Measurements from ENCODE around the gene RPS6KL1.

RPS6KL1 gene

DNA sequence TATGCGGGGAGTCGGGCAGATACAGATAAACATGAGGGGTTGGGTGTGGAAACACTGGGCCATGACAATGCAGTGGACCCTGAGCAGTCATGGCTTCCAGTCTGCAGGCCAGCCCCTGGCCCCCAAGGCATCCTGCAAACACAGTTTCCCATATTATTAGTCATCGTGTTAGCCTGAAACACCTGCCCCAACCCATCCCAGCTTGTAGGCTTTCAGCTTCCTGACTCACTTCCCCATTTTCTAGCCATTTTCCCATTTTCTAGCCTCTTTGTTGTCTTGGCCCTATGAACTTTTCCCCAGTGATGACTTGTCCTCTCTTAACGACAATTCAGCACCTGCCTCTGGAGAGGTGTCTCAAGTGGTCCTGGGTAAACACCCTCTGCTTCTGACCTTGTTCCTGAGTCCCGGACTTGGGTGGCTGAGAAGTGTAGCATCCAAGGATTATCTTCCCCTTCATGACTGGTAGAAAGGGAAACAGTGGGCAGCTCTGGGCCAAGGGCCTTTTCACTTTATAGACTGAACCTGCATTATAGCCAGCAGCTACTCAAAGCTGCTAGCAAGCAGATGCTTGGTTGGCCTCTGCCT is 36.6 kb upstream of the RPS6KL1 start:
- Histone ChIP-seq H3K4me1 (ENCODE audit: insufficient read depth, low read length) (peaks cover 2% of the 10 kb centered on the region), H3K9me3 (ENCODE audit: insufficient read depth, low read depth, low read length) (no peaks in the 10 kb centered on the region), H3K9ac (ENCODE audit: low read depth, low read length) (no peak overlapping the region), H3K36me3 (ENCODE audit: insufficient read depth, low read depth, low read length) (no peaks in the 10 kb centered on the region), H3K4me3 (ENCODE audit: low read length) (no peak overlapping the region), H3K27me3 (ENCODE audit: insufficient read depth, low read length) (peaks cover 27% of the 10 kb centered on the region), H3K27ac (ENCODE audit: low read length) (no peak overlapping the region)

DNA sequence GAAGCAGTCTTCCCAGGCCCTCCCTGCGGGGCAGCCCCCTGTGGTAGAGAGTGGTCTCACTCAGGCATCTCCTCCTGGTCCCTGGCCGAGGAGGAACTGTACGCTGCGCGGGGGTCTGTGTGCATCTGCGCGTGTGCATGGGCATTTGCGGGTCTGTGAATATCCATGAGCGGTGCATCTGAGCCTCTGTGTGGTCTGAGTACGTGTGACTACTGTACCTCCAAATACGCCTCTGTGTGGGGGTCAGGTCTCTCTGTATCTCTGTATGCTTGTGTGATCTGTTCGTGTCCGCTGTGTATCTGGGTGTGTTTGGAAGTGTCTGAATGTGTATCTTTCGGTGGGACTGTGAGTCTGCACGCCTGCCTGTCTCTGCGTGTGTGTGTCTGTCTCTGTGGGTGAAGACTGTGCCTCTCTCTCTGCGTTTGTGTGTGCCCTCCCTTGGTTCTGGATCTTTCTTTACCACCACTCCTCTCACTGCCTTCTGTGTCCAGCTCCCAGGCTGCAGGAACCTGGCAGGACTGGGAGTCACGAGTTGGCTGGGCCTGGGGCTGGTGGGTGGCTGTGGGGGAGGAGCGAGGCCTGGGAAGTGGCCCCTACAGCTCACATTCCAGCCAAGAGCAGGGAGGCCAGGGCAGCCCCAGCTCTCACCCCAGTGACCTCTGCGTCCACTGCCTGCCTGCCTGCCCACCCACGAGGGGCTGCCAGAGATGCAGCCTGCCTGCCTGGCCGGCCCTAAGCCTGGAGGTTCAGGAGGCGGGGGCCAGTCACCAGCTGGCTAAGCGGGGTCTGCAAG is 33.4 kb upstream of the RPS6KL1 start:
- Histone ChIP-seq H3K27me3 (ENCODE audit: insufficient read depth, low read length) (peaks cover 37% of the 10 kb centered on the region), H3K27ac (ENCODE audit: low read length) (no peak overlapping the region)

DNA sequence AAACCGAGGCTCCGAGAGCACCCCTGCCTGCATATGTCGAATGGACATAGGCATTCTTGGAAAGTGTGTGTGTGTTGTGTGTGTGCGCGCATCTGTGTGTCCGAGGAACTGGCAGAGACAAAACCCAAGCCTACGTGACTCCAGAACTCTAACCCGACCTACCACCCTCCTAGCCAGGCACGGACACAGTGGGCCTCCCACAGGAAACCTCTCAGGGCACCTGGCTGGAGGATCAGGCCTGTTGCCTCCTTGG is 32.9 kb upstream of the RPS6KL1 start:
- no peak overlapping the region for H3K27ac ChIP-seq (ENCODE audit: low read length)
- no peaks in the 10 kb centered on the region for H3K36me3 ChIP-seq (ENCODE audit: insufficient read depth, low read depth, low read length)
- H3K4me3 ChIP-seq (ENCODE audit: low read length) = peak overlapping the region; percentile 66
- no peaks in the 10 kb centered on the region for H3K9me3 ChIP-seq (ENCODE audit: insufficient read depth, low read depth, low read length)
- H3K4me1 ChIP-seq (ENCODE audit: insufficient read depth, low read length) = peaks cover 2% of the 10 kb centered on the region
- peak overlapping the region; percentile 56; the same call in 1 of the 2 replicates for H3K9ac ChIP-seq (ENCODE audit: low read depth, low read length)
- H3K27me3 ChIP-seq (ENCODE audit: insufficient read depth, low read length) = peaks cover 37% of the 10 kb centered on the region

More for the DNA sequence above, 33.4 kb upstream of the RPS6KL1 start:
- no peak overlapping the region for H3K9ac ChIP-seq (ENCODE audit: low read depth, low read length)
- H3K4me3 ChIP-seq (ENCODE audit: low read length) = no peak overlapping the region
- H3K36me3 ChIP-seq (ENCODE audit: insufficient read depth, low read depth, low read length) = no peaks in the 10 kb centered on the region
- H3K4me1 ChIP-seq (ENCODE audit: insufficient read depth, low read length) = peaks cover 2% of the 10 kb centered on the region
- no peaks in the 10 kb centered on the region for H3K9me3 ChIP-seq (ENCODE audit: insufficient read depth, low read depth, low read length)

DNA sequence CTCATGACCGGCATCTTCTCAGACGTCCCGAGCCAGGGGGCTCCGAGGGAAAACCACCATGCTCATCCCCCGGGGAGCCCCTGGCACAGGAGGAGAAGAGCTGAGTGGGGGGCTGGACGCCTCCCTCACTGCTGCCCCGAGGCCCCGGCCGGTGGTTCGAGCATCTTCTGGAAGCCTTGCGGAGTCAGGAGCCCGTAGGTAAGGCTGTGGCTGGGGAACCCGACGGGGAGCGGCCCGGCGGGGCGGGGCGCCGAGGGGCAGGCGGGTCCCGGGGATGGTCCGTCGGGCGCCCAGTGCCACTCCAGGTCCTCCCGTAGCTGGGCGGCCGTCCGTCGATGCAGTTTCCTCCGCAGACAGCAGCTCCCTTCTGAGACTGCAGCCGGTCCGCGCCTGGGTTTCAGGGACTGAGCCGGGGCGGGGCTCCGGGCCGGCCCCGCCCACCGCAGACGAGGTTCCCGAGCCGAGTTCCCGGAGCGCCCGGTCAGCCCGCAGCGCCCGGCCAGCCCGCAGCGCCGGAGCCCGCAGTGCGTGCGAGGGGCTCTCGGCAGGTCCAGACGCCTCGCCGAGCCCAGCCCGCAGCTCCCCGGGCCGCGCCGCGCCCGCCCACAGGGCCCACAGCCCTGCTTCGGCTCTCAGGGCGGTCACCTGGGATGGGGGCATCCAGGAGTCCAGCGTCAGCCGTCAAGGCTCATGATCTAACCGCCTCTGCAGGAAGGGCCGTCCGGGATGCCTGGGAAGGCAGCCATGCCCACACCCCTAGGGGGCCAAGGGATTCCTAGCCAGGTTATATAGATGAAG is 32.4 kb upstream of the RPS6KL1 start, which contains the start of gene PGF:
Gene PGF (minus strand): TSS at position 369 of the 798 bp plus-strand sequence. CDS start 355 bp downstream, at position 14.
- Histone ChIP-seq H3K9ac (ENCODE audit: low read depth, low read length) (peak within 1 kb of the TSS; percentile 56; the same call in 1 of the 2 replicates), H3K4me1 (ENCODE audit: insufficient read depth, low read length) (peaks cover 2% of the 10 kb centered on the region), H3K36me3 (ENCODE audit: insufficient read depth, low read depth, low read length) (no peaks in the 10 kb centered on the region), H3K9me3 (ENCODE audit: insufficient read depth, low read depth, low read length) (no peaks in the 10 kb centered on the region), H3K4me3 (ENCODE audit: low read length) (peak within 1 kb of the TSS; percentile 66), H3K27me3 (ENCODE audit: insufficient read depth, low read length) (peaks cover 37% of the 10 kb centered on the region), H3K27ac (ENCODE audit: low read length) (no peak within 1 kb of the TSS)

DNA sequence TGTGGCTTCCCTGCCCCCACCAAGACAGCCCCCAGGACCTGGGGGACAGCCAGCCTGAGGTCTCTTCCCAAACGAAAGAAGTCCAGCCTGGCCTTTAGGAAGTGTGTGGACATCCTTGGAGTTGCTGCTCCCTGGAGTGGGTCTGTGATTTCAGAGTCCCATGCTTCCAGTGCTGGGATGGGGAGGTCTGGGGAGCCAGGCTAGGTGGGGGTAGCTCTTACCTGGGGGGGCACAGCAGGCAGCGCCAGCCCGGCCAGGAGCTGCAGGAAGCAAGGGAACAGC is 31.8 kb upstream of the RPS6KL1 start:
- no peaks in the 10 kb centered on the region for H3K9me3 ChIP-seq (ENCODE audit: insufficient read depth, low read depth, low read length)
- no peaks in the 10 kb centered on the region for H3K36me3 ChIP-seq (ENCODE audit: insufficient read depth, low read depth, low read length)
- no peak overlapping the region for H3K27ac ChIP-seq (ENCODE audit: low read length)
- peak overlapping the region; percentile 37; the same call in 1 of the 2 replicates for H3K9ac ChIP-seq (ENCODE audit: low read depth, low read length)
- H3K4me3 ChIP-seq (ENCODE audit: low read length) = peak overlapping the region; percentile 66
- H3K27me3 ChIP-seq (ENCODE audit: insufficient read depth, low read length) = peaks cover 37% of the 10 kb centered on the region
- H3K4me1 ChIP-seq (ENCODE audit: insufficient read depth, low read length) = peaks cover 2% of the 10 kb centered on the region

DNA sequence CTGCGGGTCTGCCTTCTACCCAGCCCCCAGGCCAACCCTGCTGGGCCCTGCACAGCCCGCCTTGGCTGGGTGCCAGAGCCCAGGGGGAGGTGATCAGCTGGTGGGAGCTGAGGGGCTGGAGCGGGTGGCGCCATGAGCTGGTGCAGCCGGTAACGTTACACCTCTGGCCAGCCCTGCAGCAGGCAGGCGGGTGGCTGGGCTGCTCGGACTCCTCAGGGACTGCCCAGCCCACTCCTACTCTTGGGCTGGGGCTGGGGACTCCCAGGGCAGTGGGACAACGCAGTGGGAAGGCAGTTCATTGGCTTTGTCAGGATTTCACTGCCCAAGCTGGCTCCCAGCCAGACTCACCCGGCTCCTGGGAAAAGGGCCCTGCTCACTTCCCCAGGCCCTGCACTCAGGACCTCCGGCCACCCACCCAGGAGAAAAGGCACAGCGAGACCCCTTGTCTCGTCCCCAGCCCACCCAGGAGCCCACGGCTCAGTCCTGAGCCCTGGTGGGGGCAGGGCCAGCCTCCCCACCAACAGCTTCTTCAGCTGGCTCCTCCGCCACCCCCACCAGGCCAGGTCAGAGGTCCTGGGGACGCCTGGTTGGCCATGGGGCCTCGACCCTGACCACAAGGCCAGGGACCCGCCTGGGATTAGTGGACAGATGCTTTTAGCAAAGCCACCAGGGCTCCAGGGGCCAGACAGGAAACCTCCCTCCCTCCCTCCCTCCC is 31.3 kb upstream of the RPS6KL1 start:
- no peak overlapping the region; the same call in 1 of the 2 replicates for H3K4me3 ChIP-seq (ENCODE audit: low read length)
- no peak overlapping the region for H3K9ac ChIP-seq (ENCODE audit: low read depth, low read length)
- H3K36me3 ChIP-seq (ENCODE audit: insufficient read depth, low read depth, low read length) = no peaks in the 10 kb centered on the region
- peaks cover 37% of the 10 kb centered on the region for H3K27me3 ChIP-seq (ENCODE audit: insufficient read depth, low read length)
- no peak overlapping the region for H3K27ac ChIP-seq (ENCODE audit: low read length)
- H3K4me1 ChIP-seq (ENCODE audit: insufficient read depth, low read length) = peaks cover 2% of the 10 kb centered on the region
- H3K9me3 ChIP-seq (ENCODE audit: insufficient read depth, low read depth, low read length) = no peaks in the 10 kb centered on the region

DNA sequence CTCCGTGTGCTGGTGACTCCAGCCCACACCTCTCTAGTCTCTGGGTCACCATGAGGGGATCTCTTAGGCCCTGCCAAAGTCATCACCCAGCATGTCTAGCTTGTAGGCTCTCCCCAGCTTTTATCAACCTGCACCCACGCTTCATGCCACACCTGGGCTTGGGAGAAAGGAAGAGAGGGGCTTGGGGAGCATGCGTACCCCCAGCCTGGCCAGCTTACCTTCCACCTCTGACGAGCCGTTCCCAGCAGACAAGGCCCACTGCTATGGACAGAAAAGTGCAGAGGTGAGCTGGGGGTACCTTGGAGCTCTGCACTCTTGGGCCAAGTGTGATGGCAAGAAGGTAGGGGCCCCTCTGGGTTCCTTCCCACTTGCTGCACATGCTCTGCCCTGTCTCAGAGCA is 30.6 kb upstream of the RPS6KL1 start:
- Histone ChIP-seq H3K4me3 (ENCODE audit: low read length) (no peak overlapping the region), H3K9me3 (ENCODE audit: insufficient read depth, low read depth, low read length) (no peaks in the 10 kb centered on the region), H3K27ac (ENCODE audit: low read length) (no peak overlapping the region), H3K4me1 (ENCODE audit: insufficient read depth, low read length) (peaks cover 2% of the 10 kb centered on the region), H3K9ac (ENCODE audit: low read depth, low read length) (no peak overlapping the region), H3K36me3 (ENCODE audit: insufficient read depth, low read depth, low read length) (no peaks in the 10 kb centered on the region), H3K27me3 (ENCODE audit: insufficient read depth, low read length) (peaks cover 37% of the 10 kb centered on the region)

DNA sequence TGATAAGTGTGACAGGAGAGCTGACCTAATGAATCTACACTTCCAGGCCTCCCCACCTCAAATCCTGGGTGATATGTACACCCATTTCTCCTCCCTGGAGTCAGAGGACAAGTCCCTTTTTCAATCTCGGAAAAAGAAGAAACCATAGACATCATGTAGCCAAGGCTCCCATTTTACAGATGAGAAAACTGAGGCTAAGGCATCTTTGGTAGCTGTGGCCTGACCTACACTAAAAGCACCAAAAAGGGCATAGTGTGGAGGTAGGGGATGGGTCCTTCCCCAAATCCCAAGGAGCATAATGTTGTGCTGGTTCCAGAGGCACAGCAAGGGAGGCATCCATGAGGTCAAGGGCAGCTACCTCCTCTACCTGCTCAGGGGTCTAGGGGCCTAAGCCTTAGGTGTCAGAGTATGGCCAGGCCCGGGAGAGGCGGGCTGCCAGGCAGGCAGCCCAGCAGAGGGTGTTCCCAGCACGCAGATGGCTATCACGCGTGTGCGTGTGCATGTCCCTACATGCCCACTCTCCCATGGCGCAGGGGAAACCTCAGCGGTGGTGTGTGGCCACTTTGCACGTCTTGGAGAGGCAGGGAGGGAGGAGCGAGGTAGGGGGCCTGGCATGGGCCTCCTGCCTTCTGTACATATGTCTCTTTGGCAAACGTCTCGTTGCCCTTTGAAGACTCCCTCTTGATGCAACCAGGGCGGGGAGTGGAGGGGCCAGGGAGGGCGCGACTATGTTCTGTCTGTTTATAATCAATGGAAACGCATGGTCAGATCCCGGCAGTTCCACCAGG is 29.8 kb upstream of the RPS6KL1 start:
- Histone ChIP-seq H3K4me3 (ENCODE audit: low read length) (no peak overlapping the region), H3K9me3 (ENCODE audit: insufficient read depth, low read depth, low read length) (no peaks in the 10 kb centered on the region), H3K27ac (ENCODE audit: low read length) (no peak overlapping the region), H3K4me1 (ENCODE audit: insufficient read depth, low read length) (peaks cover 2% of the 10 kb centered on the region), H3K9ac (ENCODE audit: low read depth, low read length) (no peak overlapping the region), H3K27me3 (ENCODE audit: insufficient read depth, low read length) (peaks cover 37% of the 10 kb centered on the region), H3K36me3 (ENCODE audit: insufficient read depth, low read depth, low read length) (no peaks in the 10 kb centered on the region)

DNA sequence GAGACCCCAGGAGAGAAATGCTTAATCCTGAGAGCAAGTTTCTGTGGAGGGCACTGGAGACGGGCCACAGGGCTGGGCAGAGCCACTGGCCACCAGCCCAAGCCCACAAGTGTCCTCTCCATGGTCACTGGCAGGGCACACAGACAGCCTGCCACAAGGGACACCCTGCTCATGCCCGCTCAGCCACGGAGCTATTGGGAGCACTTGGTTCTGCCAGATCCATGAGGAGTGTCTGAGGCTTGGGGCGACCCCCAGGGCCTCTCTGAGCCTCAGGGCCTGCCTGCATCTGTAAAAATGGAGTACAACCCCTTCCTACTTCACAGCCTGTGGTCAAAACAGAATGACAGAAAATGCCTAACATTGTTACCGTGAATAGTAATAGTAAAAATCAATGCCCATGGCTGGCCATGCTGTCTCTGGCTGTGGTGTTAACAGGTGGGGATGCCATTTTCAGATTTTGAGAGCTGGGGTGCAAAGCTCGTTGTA is 29.2 kb upstream of the RPS6KL1 start:
- Histone ChIP-seq H3K27me3 (ENCODE audit: insufficient read depth, low read length) (peaks cover 33% of the 10 kb centered on the region), H3K4me1 (ENCODE audit: insufficient read depth, low read length) (peaks cover 2% of the 10 kb centered on the region), H3K9me3 (ENCODE audit: insufficient read depth, low read depth, low read length) (no peaks in the 10 kb centered on the region), H3K36me3 (ENCODE audit: insufficient read depth, low read depth, low read length) (no peaks in the 10 kb centered on the region), H3K9ac (ENCODE audit: low read depth, low read length) (no peak overlapping the region), H3K4me3 (ENCODE audit: low read length) (no peak overlapping the region), H3K27ac (ENCODE audit: low read length) (no peak overlapping the region)

DNA sequence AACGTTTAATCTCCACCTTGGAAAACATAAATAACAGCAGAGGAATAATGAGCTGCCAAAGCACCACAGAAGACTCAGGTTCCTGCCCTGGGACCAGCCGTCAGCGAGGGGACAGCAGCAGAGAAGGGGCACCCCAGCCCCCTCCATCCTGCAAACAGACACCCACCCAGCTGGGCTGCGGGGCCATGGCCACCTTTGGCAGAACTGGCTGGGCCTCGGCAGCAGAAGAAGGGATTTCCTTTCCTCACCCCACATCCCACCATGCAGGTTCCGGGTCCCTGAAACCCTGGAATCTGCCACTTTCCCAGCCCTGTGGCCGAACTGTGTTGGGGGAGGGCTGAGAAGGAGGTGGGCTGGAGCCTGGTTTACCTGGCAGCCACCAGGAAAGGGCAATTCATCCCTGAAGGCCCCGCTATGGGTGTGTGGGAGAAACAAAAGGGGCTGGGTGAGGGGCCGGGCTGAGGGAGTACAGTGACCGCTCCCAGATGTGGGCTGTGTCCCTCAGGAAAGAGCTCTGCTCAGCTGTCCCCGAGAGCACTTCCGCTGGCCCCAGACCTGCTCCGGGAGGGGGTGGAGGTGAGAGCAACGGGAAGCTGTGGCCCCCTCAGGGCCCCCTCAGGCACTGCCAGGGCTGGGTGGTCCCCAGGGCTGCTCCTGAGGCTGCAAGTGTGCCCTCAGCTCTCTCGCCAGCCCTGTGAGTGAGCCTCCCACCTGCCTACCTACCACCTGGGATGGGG is 28.6 kb upstream of the RPS6KL1 start:
- Histone ChIP-seq H3K9me3 (ENCODE audit: insufficient read depth, low read depth, low read length) (no peaks in the 10 kb centered on the region), H3K4me1 (ENCODE audit: insufficient read depth, low read length) (peaks cover 2% of the 10 kb centered on the region), H3K27ac (ENCODE audit: low read length) (no peak overlapping the region), H3K27me3 (ENCODE audit: insufficient read depth, low read length) (peaks cover 27% of the 10 kb centered on the region), H3K4me3 (ENCODE audit: low read length) (no peak overlapping the region), H3K9ac (ENCODE audit: low read depth, low read length) (no peak overlapping the region; the same call in 1 of the 2 replicates), H3K36me3 (ENCODE audit: insufficient read depth, low read depth, low read length) (no peaks in the 10 kb centered on the region)
